ENCODE measurements around the gene PACSIN2.
A peak's percentile ranks its signal among the peaks of the same experiment; 100 is the strongest.

The PACSIN2 gene

DNA sequence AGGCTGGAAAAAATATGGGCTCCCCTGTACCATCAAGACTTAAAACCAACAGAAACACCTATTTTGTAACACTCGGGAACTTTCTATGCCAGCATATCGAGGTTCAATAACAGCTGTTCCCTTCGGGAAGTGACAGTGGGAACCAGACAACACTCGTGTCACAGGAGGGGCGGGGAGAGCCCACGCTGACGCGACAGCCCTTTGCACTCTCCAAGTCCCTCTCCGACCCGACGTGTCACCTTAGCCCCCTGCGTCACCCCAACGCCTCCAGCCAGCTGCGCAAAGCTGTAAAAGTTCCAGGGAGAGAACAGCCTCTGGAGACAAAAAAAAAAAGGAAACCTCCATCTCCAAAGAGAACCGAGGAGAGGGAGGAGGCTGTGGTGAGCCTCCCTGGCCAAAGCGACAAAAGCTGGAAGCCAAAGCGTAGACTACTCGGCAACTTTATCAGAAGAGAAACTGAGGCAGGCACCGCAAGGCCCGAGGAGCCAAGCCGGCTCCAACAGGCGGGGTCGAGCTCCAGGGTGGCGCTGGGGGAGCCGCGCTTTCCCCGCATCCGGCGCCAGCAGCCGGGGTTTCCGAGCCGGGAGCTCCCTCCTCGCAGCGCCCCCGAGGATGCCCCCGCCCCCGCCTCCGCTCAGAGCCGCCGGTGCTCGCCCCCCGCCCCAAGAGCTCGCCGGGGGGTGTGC is 158.6 kb downstream of the PACSIN2 start:
- TF ChIP-seq, protein P1, sequence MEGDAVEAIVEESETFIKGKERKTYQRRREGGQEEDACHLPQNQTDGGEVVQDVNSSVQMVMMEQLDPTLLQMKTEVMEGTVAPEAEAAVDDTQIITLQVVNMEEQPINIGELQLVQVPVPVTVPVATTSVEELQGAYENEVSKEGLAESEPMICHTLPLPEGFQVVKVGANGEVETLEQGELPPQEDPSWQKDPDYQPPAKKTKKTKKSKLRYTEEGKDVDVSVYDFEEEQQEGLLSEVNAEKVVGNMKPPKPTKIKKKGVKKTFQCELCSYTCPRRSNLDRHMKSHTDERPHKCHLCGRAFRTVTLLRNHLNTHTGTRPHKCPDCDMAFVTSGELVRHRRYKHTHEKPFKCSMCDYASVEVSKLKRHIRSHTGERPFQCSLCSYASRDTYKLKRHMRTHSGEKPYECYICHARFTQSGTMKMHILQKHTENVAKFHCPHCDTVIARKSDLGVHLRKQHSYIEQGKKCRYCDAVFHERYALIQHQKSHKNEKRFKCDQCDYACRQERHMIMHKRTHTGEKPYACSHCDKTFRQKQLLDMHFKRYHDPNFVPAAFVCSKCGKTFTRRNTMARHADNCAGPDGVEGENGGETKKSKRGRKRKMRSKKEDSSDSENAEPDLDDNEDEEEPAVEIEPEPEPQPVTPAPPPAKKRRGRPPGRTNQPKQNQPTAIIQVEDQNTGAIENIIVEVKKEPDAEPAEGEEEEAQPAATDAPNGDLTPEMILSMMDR (IDR thresholded peaks at IDR 0.05; ENCODE audit: control insufficient read depth, insufficient read depth, low read depth, low read length, missing control alignments), result no peak
- peak overlapping the region; percentile 78 for H3K4me3 ChIP-seq (ENCODE audit: control insufficient read depth, low read depth, low read length)
- DNase-seq (ENCODE audit: low read depth), result no peak

DNA sequence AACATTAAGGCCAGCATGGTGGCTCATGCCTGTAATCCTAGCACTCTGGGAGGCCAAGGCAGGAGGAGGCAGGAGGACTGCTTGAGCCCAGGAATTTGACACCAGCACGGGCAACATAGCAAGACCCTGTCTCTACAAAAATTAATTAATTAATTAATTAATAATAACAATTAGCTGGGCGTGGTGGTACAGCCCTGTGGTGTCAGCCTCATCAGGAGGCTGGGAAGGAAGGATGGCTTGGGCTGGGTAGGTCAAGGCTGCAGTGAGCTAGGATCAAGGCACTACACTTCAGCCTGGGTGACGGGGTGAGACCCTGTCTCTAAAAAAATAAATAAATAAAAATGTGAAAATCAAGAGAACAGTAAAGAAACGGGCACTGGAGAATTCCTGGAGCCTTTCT is 159.2 kb downstream of the PACSIN2 start:
- peak overlapping the region; percentile 78 for H3K4me3 ChIP-seq (ENCODE audit: control insufficient read depth, low read depth, low read length)
- no peak for DNase-seq (ENCODE audit: low read depth)
- TF ChIP-seq, protein P1 (IDR thresholded peaks at IDR 0.05; ENCODE audit: control insufficient read depth, insufficient read depth, low read depth, low read length, missing control alignments), result no peak

DNA sequence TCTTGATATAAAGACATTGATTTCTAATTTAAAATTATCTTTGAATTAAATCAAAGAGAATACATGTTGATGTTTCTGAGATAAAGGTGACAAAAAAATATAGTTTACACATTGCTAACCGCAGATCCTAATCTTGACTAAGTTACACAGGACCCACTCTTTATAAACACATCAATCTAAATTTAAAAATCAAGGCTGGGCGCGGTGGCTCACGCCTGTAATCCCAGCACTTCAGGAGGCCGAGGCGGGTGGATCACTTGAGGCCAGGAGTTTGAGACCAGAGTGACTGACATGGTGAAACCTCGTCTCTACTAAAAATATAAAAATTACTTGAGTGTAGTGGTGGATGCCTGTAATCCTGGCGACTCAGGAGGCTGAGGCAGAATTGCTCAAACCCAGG is 159.7 kb downstream of the PACSIN2 start:
- no peak for DNase-seq (ENCODE audit: low read depth)
- TF ChIP-seq, protein P1 (IDR thresholded peaks at IDR 0.05; ENCODE audit: control insufficient read depth, insufficient read depth, low read depth, low read length, missing control alignments), result no peak
- H3K4me3 ChIP-seq (ENCODE audit: control insufficient read depth, low read depth, low read length), result peak overlapping the region; percentile 78

DNA sequence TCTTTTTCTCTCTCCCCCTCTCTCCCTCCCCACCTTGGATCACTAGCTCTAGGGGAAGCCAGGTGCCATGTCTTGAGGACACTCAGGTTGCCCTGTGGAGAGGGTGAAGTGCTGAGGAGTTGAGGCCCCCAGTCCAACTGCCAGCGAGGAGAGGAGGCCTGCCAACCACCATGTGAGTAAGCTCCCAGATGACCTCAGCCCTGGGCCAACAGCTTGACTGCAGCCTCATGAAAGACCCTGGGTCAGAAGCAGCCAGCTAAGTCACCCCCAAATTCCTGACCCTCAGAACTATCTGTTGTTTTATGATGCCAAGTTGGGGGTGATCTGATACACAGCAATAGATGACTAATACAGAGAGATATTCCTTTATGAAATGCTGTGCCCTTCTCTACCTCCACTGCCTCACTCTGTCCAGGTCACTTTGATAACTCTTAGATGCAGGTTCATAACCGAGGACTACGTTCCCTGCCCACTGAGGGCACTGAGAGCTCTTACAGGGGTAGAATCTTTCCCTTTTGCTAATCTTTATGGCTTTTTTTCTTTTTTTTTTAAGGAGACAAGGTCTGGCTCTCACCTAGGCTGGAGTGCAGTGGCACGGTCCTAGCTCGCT is 165.9 kb downstream of the PACSIN2 start:
- TF ChIP-seq, protein P1 (IDR thresholded peaks at IDR 0.05; ENCODE audit: control insufficient read depth, insufficient read depth, low read depth, low read length, missing control alignments), result no peak
- no peak for DNase-seq (ENCODE audit: low read depth)
- no peak overlapping the region for H3K4me3 ChIP-seq (ENCODE audit: control insufficient read depth, low read depth, low read length)

DNA sequence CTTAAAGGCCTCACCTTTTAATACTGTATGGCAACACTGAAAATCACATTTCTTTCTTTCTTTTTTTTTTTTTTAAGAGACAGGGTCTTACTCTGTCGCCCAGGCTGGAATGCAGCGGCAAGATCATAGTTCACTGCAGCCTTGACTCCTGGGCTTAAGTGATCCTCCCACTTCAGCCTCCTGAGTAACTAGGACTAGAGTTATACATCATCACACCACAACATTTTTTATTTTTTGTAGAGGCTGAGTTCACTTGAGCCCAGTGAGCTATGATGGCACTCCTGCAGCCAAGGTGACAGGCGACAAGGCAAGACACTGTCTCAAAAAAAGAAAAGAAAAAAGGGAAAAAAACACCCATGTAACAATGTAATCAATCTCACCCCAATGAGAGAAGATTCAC is 167.8 kb downstream of the PACSIN2 start:
- H3K4me3 ChIP-seq (ENCODE audit: control insufficient read depth, low read depth, low read length), result no peak overlapping the region
- TF ChIP-seq, protein P1 (IDR thresholded peaks at IDR 0.05; ENCODE audit: control insufficient read depth, insufficient read depth, low read depth, low read length, missing control alignments), result no peak
- no peak for DNase-seq (ENCODE audit: low read depth)

DNA sequence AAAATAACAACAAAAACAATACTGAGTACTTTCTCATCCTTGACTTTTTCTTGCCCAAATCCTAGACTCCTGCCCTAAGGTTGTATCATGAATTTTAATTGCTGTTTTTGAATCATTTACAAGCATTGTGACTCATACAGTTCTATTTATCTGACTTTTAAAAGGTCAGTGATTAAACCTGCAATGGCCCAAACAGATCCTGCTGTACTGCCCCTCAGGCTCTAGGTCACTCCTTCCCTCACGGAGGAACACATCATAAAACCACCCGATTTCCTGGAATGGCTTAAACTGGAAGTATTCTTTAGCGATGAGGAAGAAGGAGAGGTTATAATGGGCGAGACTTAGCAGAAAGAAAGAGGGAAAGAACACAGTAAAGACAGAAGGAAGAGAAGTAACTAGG is 170.2 kb downstream of the PACSIN2 start:
- TF ChIP-seq, protein P1 (IDR thresholded peaks at IDR 0.05; ENCODE audit: control insufficient read depth, insufficient read depth, low read depth, low read length, missing control alignments), result no peak
- H3K4me3 ChIP-seq (ENCODE audit: control insufficient read depth, low read depth, low read length), result no peak overlapping the region
- no peak for DNase-seq (ENCODE audit: low read depth)
